ENCODE measurements around the gene PMM1.
"Not testable (repeated sequence)": the region's sequence is repeated elsewhere in the genome, so short reads cannot be mapped to it uniquely, and the experiment has no call there.

PMM1 gene

DNA sequence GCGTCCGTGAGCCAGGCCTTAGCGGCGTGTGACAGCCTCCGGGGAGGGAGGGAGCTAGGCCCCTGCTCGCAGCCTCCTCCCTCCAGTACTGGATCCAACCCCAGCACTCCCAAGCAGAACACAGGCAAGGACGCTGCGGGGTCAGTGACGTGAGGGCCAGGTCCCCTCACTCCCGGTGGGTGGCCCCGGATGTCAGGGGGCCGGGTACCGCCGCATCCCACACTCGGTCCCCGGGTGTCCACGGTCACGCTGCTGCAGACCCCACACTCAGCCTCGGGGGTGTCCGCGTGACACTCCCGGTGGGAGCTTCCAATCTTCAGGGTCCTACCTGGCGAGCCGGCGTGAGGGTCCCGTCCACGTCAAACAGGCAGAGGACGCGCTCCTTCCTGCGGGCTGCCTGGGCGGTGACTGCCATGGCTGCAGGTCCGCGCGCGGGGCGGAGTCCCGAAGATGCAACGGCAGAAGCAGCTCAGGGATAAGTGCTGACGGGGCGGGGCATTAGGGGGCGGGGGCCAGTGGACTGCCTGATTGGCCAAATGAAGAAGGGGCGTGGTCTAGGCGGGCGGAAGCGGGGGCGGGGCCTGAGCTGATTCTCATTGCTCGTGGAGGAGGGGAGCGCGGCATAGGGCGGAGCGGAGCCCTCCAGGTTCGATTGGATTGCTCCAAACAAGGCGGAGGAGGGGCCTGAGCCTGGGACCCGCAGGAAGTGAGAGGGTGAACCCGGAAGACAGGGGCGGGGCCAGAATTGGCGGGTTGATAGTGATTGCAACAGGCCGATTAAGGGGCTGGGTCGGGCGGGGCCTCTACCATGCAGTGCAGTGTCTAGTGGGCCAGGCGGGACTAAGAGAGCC, at the start of gene PMM1:
PMM1 (minus strand) TSS at position 450 of the 851 bp plus-strand sequence; CDS start at position 415, 35 bp downstream.
- DNase-seq (ENCODE audit: low read depth): peak; percentile 100

DNA sequence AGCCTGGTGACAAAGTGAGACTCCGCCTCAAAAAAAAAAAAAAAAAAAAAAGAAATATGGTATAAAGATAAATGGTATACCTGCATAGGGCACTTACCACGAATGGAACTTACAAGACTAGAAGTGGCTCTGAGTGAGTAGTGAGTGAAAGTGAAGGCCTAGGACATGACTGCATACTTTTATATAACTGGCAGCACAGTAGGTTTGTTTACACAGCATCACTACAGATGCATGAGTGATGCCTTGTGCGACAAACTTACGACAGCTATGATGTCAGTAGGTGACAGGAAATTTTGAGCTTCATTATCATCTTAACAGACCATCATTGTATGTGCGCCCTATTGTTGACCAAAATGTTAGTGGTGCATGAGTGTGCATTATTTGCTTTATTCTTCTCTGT, 49.1 kb upstream of the PMM1 start:
- no peak for DNase-seq (ENCODE audit: low read depth)

GRCh38 chr22:41638124-41638523, 48.5 kb upstream of the PMM1 start:
- DNase-seq (ENCODE audit: low read depth): no peak

DNA sequence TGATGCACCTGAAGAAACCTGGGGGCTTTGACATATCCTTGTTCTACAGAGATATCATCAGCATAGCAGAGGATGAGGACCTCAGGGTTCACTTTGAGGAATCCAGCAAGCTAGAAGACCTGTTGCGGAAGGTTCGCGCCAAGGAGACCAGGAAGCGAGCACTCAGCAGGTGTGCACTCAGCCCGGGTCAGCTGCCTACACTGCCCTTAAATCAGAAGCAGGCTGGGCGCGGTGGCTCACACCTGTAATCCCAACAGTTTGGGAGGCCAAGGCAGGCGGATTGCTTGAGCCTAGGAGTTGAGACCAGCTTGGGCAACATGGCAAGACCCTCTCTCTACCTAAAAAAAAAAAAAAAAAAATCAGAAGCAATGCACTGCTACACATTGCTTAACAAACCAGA, 48.0 kb upstream of the PMM1 start:
- not testable (repeated sequence) for DNase-seq (ENCODE audit: low read depth)

- DNase-seq (ENCODE audit: low read depth): no peak
Measured at GRCh38 chr22:41636467-41636866, 46.8 kb upstream of the PMM1 start.

DNA sequence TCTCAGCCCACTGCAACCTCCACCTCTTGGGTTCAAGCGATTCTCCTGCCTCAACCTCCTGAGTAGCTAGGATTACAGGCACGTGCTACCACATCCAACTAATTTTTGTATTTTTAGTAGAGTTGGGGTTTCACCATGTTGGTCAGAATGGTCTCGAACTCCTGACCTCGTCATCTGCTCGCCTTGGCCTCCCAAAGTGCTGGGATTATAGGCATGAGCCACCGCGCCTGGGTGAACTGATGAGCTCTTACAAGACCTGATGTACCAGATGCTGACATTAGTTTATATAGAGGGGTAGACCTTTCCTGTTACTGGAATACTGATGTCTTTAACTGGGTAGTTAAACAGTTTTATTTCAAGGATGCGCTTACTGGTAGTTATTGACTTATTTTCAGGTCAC, 45.0 kb upstream of the PMM1 start:
- not testable (repeated sequence) for DNase-seq (ENCODE audit: low read depth)

DNA sequence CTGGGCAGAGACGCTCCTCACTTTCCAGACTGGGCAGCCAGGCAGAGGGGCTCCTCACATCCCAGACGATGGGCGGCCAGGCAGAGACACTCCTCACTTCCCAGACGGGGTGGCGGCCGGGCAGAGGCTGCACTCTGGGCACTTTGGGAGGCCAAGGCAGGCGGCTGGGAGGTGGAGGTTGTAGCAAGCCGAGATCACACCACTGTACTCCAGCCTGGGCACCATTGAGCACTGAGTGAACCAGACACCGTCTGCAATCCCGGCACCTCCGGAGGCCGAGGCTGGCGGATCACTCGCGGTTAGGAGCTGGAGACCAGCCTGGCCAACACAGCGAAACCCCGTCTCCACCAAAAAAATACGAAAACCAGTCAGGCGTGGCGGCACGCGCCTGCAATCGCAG, 42.0 kb upstream of the PMM1 start:
- DNase-seq (ENCODE audit: low read depth): not testable (repeated sequence)

GRCh38 chr22:41631115-41631514, 41.5 kb upstream of the PMM1 start:
- DNase-seq (ENCODE audit: low read depth): not testable (repeated sequence)

- DNase-seq (ENCODE audit: low read depth): no peak
Measured at GRCh38 chr22:41625577-41625976, 35.9 kb upstream of the PMM1 start.

DNA sequence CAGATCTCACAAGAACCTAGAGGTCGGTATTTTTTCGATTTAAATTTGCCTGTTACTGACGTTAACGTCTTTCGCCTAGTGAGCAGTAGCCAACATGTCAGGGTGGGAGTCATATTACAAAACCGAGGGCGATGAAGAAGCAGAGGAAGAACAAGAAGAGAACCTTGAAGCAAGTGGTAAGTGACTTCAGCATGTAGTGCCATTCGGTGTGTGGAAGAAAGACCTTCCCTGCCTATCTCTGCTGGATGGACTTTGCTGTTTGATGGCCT, 32.2 kb upstream of the PMM1 start:
- DNase-seq (ENCODE audit: low read depth): no peak

DNA sequence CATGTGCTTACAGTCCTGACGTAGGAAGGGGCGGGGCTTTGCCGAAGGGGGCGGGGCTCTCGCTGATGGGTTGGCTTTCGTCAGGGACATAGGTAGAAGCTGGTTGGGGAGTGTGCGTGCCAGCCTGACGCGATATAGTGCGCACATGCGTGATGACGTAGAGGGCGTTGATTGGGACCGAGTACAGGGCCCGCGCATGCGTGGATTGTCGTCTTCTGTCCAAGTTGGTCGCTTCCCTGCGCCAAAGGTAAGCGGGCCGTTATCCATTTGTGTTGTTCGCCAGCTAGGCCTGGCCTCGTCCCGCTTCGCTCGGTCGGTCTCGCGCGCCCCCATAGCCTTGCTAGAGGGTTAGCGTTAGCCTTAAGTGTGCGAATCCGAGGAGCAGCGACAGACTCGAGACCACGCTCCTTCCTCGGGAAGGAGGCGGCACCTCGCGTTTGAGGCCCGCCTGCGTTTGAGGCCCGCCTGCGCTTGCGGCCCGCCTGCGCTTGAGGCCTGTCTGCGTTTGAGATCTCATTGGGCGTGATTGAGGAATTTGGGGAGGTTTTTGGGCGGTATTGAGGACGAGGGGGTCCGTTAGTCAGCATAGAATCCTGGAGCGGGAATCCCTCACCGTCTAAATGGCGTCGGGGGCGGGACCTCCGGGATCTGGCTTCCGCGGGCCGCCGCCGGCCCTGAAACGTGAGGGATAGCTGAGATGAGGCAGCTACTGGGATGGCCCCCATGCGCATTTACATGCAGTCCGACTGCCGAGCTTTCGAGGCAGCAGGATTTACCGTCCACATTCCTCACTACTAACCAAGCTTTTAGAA, 31.7 kb upstream of the PMM1 start, which contains the start of gene XRCC6:
XRCC6 (plus strand) TSS at position 197 of the 812 bp plus-strand sequence. CDS start 710 bp downstream, outside the sequence.
- peak; percentile 98 for DNase-seq (ENCODE audit: low read depth)

DNA sequence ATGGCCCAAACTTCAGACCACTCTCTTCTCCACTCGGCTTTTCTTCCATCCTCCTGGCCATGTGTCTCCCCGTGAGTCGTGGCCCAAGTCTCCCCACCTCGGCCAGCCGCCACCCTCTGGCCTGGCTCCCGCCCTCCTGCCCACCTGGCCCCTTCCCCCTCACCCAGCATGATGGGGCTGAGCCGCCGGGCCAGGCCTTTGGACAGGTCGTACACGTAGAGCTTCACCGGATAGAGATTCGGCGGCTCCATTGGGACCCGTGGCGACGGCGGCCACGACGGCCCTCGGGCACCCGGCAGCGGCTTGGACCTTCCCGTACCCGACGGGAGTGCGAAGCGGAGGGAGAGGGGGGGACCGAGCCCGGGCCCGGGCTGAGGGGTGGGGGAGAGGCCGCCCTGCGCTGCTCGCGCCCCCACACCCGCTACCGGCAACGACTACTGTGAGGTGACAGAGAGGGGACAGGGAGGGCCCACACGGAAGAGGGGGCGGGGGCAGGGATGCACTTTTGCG, 31.0 kb upstream of the PMM1 start, which contains the start of gene DESI1:
DESI1 (minus strand) TSS at position 455 of the 510 bp plus-strand sequence; CDS start at position 251, 204 bp downstream.
- DNase-seq (ENCODE audit: low read depth): no peak

GRCh38 chr22:41619979-41620588, 30.4 kb upstream of the PMM1 start:
- peak; percentile 9 for DNase-seq (ENCODE audit: low read depth)

GRCh38 chr22:41613456-41613855, 23.8 kb upstream of the PMM1 start:
- no peak for DNase-seq (ENCODE audit: low read depth)

- no peak for DNase-seq (ENCODE audit: low read depth)
Measured at GRCh38 chr22:41612603-41613306, 23.1 kb upstream of the PMM1 start.

GRCh38 chr22:41608386-41608785, 18.7 kb upstream of the PMM1 start:
- no peak for DNase-seq (ENCODE audit: low read depth)

GRCh38 chr22:41603873-41604332, 14.3 kb upstream of the PMM1 start:
- DNase-seq (ENCODE audit: low read depth): no peak

GRCh38 chr22:41600976-41601375, 11.3 kb upstream of the PMM1 start:
- DNase-seq (ENCODE audit: low read depth): no peak

GRCh38 chr22:41598891-41599635, 9.4 kb upstream of the PMM1 start:
- no peak for DNase-seq (ENCODE audit: low read depth)

- no peak for DNase-seq (ENCODE audit: low read depth)
Measured at GRCh38 chr22:41598081-41598480, 8.4 kb upstream of the PMM1 start.

DNA sequence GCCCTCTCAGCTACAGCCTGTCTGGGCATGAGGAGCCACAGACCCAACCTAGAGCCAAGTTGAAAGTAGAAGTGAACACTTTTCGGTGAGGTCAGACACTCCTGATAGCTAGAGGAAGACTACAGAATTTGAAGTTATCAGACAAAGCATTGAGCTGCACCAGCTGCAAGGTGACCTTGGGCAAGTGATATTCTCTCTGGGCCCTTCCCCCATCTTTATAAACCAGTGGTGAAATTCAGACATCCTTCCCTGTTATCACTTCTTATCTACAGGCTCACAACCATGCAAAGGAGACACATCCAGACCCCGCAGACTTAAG, 8.0 kb upstream of the PMM1 start:
- DNase-seq (ENCODE audit: low read depth): no peak
